ENCODE data around the gene CCDC51. TPM values are rescaled to one million over a fixed set of nuclear protein-coding genes. Genes with fewer than 3 reads are reported as not detected.

The CCDC51 gene
- total RNA-seq, 1 experiment from 2014 or later = 29.3 TPM

- Histone ChIP-seq H3K9me2 (ENCODE audit: insufficient read depth) (no peaks in the 10 kb centered on the region), H4K20me1 (ENCODE audit: insufficient read depth) (no peaks in the 10 kb centered on the region), H2AFZ (ENCODE audit: low read depth, low read length, poor library complexity, severe bottlenecking) (no peak overlapping the region), H3K79me2 (ENCODE audit: insufficient read depth, low read length) (no peaks in the 10 kb centered on the region), H3K4me2 (ENCODE audit: low read length) (no peak overlapping the region), H3K27ac (ENCODE audit: low read depth, low read length) (no peak overlapping the region), H3K4me1 (ENCODE audit: control insufficient read depth in 1 of 2, insufficient read depth in 2 of 2, low read length in 2 of 2) (no peaks in the 10 kb centered on the region), H3K9me3 (ENCODE audit: control insufficient read depth in 1 of 2, insufficient read depth in 1 of 2, low read depth in 1 of 2, low read length in 2 of 2) (peaks cover 4% of the 10 kb centered on the region in 2 experiments; a peak in 2 of 4 replicates), H3K9ac (ENCODE audit: low read length) (no peak overlapping the region), H3K4me3 (replicated peaks in 1 of 2; ENCODE audit: low read depth in 1 of 2, low read length in 2 of 2) (no peak overlapping the region), H3K27me3 (ENCODE audit: insufficient read depth, low read length) (no peaks in the 10 kb centered on the region), H3K36me3 (ENCODE audit: control insufficient read depth in 1 of 2, insufficient read depth in 2 of 2, low read length in 2 of 2) (no peaks in the 10 kb centered on the region)
- ChIA-PET CTCF (interaction anchor here (2.3 kb wide), 1 partner anchor 12 kb away, joined by 11 read pairs; no protein-coding TSS in a partner anchor), POLR2A (no interaction called here), RAD21 (ENCODE audit: low non-redundant PET in 1 of 2, low total read pairs in 2 of 2, uncharacterized antibody in 2 of 2, unreplicated experiment in 2 of 2) (no interaction called here)
- TF ChIP-seq ELF1 (IDR thresholded peaks at IDR 0.05; ENCODE audit: borderline replicate concordance, low read depth) = no peak
- no peak for TF ChIP-seq POLR2AphosphoS5 (IDR thresholded peaks at IDR 0.05; ENCODE audit: low read depth, low read length)
- intact Hi-C loops (cut with micrococcal nuclease) = no loop called here
- BruUV-seq (replicated peaks) = no TSS peak
- no peak for ATAC-seq
- DNase-seq (ENCODE audit: low read depth, low spot score) = no peak
Observed at GRCh38 chr3:48388966-48389365, 51.0 kb downstream of the CCDC51 start.

GRCh38 chr3:48387634-48388033 lies 52.3 kb downstream of the CCDC51 start:
- Histone ChIP-seq H3K27ac (ENCODE audit: low read depth, low read length) (no peak overlapping the region), H3K79me2 (ENCODE audit: insufficient read depth, low read length) (no peaks in the 10 kb centered on the region), H3K4me1 (ENCODE audit: control insufficient read depth in 1 of 2, insufficient read depth in 2 of 2, low read length in 2 of 2) (no peaks in the 10 kb centered on the region), H3K9me2 (ENCODE audit: insufficient read depth) (no peaks in the 10 kb centered on the region), H3K9ac (ENCODE audit: low read length) (no peak overlapping the region), H2AFZ (ENCODE audit: low read depth, low read length, poor library complexity, severe bottlenecking) (no peak overlapping the region), H3K9me3 (ENCODE audit: control insufficient read depth in 1 of 2, insufficient read depth in 1 of 2, low read depth in 1 of 2, low read length in 2 of 2) (peaks cover 4% of the 10 kb centered on the region in 2 experiments; a peak in 2 of 4 replicates), H4K20me1 (ENCODE audit: insufficient read depth) (no peaks in the 10 kb centered on the region), H3K4me2 (ENCODE audit: low read length) (no peak overlapping the region), H3K27me3 (ENCODE audit: insufficient read depth, low read length) (no peaks in the 10 kb centered on the region), H3K4me3 (replicated peaks in 1 of 2; ENCODE audit: low read depth in 1 of 2, low read length in 2 of 2) (no peak overlapping the region), H3K36me3 (ENCODE audit: control insufficient read depth in 1 of 2, insufficient read depth in 2 of 2, low read length in 2 of 2) (no peaks in the 10 kb centered on the region)
- intact Hi-C loops (cut with micrococcal nuclease) = no loop called here
- no TSS peak for BruUV-seq (replicated peaks)
- DNase-seq (ENCODE audit: low read depth, low spot score) (no peak), ATAC-seq (no peak)
- CTCF ChIA-PET = interaction anchor here (0.7 kb wide), 1 partner anchor 49 kb away, joined by 3 read pairs; no protein-coding TSS in a partner anchor
- RAD21 ChIA-PET (ENCODE audit: low non-redundant PET in 1 of 2, low total read pairs in 2 of 2, uncharacterized antibody in 2 of 2, unreplicated experiment in 2 of 2) = no interaction called here
- POLR2A ChIA-PET = no interaction called here
- TF ChIP-seq SIN3A (IDR thresholded peaks at IDR 0.05; ENCODE audit: low read depth) = no peak
- TF ChIP-seq POLR2A (IDR thresholded peaks at IDR 0.05; ENCODE audit: borderline replicate concordance, extremely low read depth, insufficient read depth, insufficient read length) = no peak
- TF ChIP-seq JUND (IDR thresholded peaks at IDR 0.05) = no peak
- TF ChIP-seq YY1 (IDR thresholded peaks at IDR 0.05; ENCODE audit: extremely low read depth, insufficient replicate concordance, low read depth, low read length) = no peak
- no peak for TF ChIP-seq CBX3 (IDR thresholded peaks at IDR 0.05; ENCODE audit: low read depth)
- TF ChIP-seq RAD21 (IDR thresholded peaks at IDR 0.05; ENCODE audit: low read depth) = no peak
- no peak for TF ChIP-seq EGR1 (IDR thresholded peaks at IDR 0.05; ENCODE audit: low read depth)
- no peak for TF ChIP-seq MAX (IDR thresholded peaks at IDR 0.05)
- TF ChIP-seq EZH2 (IDR thresholded peaks at IDR 0.05) = no peak
- TF ChIP-seq CEBPB (IDR thresholded peaks at IDR 0.05; ENCODE audit: low read depth) = no peak
- TF ChIP-seq ELF1 (IDR thresholded peaks at IDR 0.05; ENCODE audit: borderline replicate concordance, low read depth) = no peak
- no peak for TF ChIP-seq TCF7L2 (IDR thresholded peaks at IDR 0.05; ENCODE audit: borderline replicate concordance, extremely low read depth, insufficient read depth, insufficient read length)
- no peak for TF ChIP-seq ZNF274 (IDR thresholded peaks at IDR 0.05; ENCODE audit: low read depth, low read length)
- no peak for TF ChIP-seq ZFX (IDR thresholded peaks at IDR 0.05)
- no peak for TF ChIP-seq EZH2phosphoT487 (IDR thresholded peaks at IDR 0.05; ENCODE audit: borderline replicate concordance)
- TF ChIP-seq REST (IDR thresholded peaks at IDR 0.05; ENCODE audit: low read depth) = no peak
- TF ChIP-seq SRF (IDR thresholded peaks at IDR 0.05; ENCODE audit: low read depth) = no peak
- TF ChIP-seq ATF3 (IDR thresholded peaks at IDR 0.05) = no peak
